Psoas muscle (tissue), 8 donors: Measurements from ENCODE around the gene AKR1D1. TPM values are rescaled to one million over a fixed set of nuclear protein-coding genes. Genes with fewer than 3 reads are reported as not detected.

Source experiments
- ATAC-seq, 4 donors: fragments of 200-7000 bp; cut with Tn5 transposase; one replicate each; pipeline ENCODE4 v1.9.1; 2020; ENCODE audit warnings: moderate library complexity in 3 of 4, mild to moderate bottlenecking in 2 of 4
- DNase-seq, 2 donors: peaks; one replicate each; pipeline ENCODE4 v3.0.0-alpha.2; 2020
- H3K27ac ChIP-seq: fragments of 200-600 bp; one replicate; pipeline ENCODE4 v1.8.0; 2022
- H3K27me3 ChIP-seq, 3 donors: fragments of 200-600 bp in 1 of 3; one replicate each; pipeline versions ENCODE4 v1.6.1 to v1.8.0; 2013 to 2022; ENCODE audit warnings: low read length in 2 of 3, mild to moderate bottlenecking in 2 of 3, moderate library complexity in 1 of 3; ENCODE audit not compliant: insufficient read depth in 3 of 3
- H3K36me3 ChIP-seq, 2 donors: fragments of 200-600 bp in 1 of 2; one replicate each; pipeline versions ENCODE4 v1.6.1 to v1.8.0; 2013 to 2022; ENCODE audit warnings: low read depth in 1 of 2, mild to moderate bottlenecking in 1 of 2, moderate library complexity in 1 of 2; ENCODE audit not compliant: insufficient read depth in 1 of 2
- H3K4me1 ChIP-seq: fragments of 200-600 bp; one replicate; pipeline ENCODE4 v1.8.0; 2022
- H3K4me3 ChIP-seq: fragments of 200-600 bp; one replicate; pipeline ENCODE4 v1.8.0; 2022; ENCODE audit warnings: mild to moderate bottlenecking
- H3K9me3 ChIP-seq: fragments of 200-600 bp; one replicate; pipeline ENCODE4 v1.8.0; 2022
- CTCF ChIP-seq: fragments of 200-600 bp; IDR thresholded peaks from one replicate; pipeline ENCODE4 v1.8.0; 2022; ENCODE audit warnings: antibody characterized with exemption
- WGBS, 3 donors: extraction: QIAGEN DNeasy Blood & Tissue Kit; methylation state at CpG; one replicate each; pipeline versions ENCODE4 v1.1.6 to v1.1.7; 2013; 5-methylcytosine and 5-hydroxymethylcytosine counted together
- intact Hi-C, 2 donors: fragments of 100-400 bp; cut with DNase I; formaldehyde crosslinking; loops; one replicate each; pipeline versions ENCODE4 v1.11.0 to v1.14.2; 2022
- polyA plus RNA-seq, 3 donors: library from polyadenylated mRNA; stranded (reverse); fragments of 200-250 nt; gene quantifications; one replicate each; pipeline ENCODE4 v1.2.3, GENCODE V29; 2013
- total RNA-seq, 4 donors: library from RNA; stranded (reverse); fragmentation: NEBNext Ultra II Directional in 2 of 4; extraction: Animal tissue kit (Norgen Biotek cat#: 25700) in 2 of 4; gene quantifications; one replicate each; pipeline versions ENCODE4 v1.2.1 to v1.2.4, GENCODE V29; 2021 to 2023
- donor health status: healthy with polysubstance abuse.
- donor health status: DM: no; HTN: no; CAD: no; lungs with moderate emphysema.
- donor health status: Bipolar disorder and iron deficiency.
- donor health status: healthy.
- donor health status: DM: yes; HTN: yes; CAD: no.
- donor health status: DM: no; HTN: no; CAD: no.
- donor health status: DM: no; HTN: no; CAD: no.
- donor health status: DM: yes; HTN: yes; CAD: no.

AKR1D1 gene
- total and polyA plus RNA-seq, 7 donors: not detected

- H3K36me3 ChIP-seq: no peaks in the 10 kb centered on the region
- peak; percentile 46 for TF ChIP-seq CTCF
- H3K4me3 ChIP-seq: no peak overlapping the region
- WGBS, 3 donors: 7 to 10% (median 9%) methylated on average over 4 of the region's 4 CpGs
- no peak overlapping the region for H3K27ac ChIP-seq
- ATAC-seq (peak in 1 of 4 donors; percentile 46), DNase-seq (peak in 1 of 2 donors; percentile 38)
- intact Hi-C loops: loop anchor here in 1 of 2 donors (10.0 kb wide), 1 partner anchor 583 kb away; no protein-coding TSS in a partner anchor
- H3K27me3 ChIP-seq: peaks cover 0 to under 1% (median 0%) of the 10 kb centered on the region in 3 donors
- no peaks in the 10 kb centered on the region for H3K9me3 ChIP-seq
- H3K4me1 ChIP-seq: no peaks in the 10 kb centered on the region
Observed at GRCh38 chr7:138161600-138162081, 85.4 kb downstream of the AKR1D1 start.

GRCh38 chr7:138162236-138162635, 86.0 kb downstream of the AKR1D1 start:
- intact Hi-C loops: loop anchor here in 1 of 2 donors (10.0 kb wide), 1 partner anchor 583 kb away; no protein-coding TSS in a partner anchor
- no peak for ATAC-seq
- WGBS, 3 donors: 65 to 71% (median 70%) methylated on average over 1 of the region's 1 CpG

DNA sequence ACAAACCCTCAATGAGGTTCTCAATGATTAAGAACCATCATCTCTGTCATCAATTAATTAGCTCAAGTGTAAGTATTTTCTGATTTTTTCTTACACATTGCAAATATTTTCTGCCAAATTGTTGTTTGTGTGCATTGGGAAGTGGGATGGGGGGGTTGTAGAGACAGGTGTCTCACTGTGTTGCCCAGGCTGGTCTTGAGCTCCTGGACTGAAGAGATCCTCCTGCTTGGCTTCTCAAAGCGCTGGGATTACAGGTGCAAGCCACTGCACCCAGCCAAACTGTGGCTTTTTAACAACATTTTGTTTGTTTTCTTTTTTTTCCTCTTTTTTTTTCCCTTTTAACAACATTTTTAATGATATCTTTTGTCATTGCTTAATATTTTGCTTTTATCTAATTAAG, 87.5 kb downstream of the AKR1D1 start:
- no peaks in the 10 kb centered on the region for H3K36me3 ChIP-seq
- H3K4me1 ChIP-seq: no peaks in the 10 kb centered on the region
- WGBS, 3 donors: 86 to 88% (median 87%) methylated on average over 1 of the region's 1 CpG
- H3K27ac ChIP-seq: no peak overlapping the region
- intact Hi-C loops: loop anchor here in 1 of 2 donors (10.0 kb wide), 1 partner anchor 581 kb away; no protein-coding TSS in a partner anchor
- TF ChIP-seq CTCF: no peak
- DNase-seq (no peak), ATAC-seq (no peak)
- H3K27me3 ChIP-seq: peaks cover 0 to 2% (median 0%) of the 10 kb centered on the region in 3 donors
- no peak overlapping the region for H3K4me3 ChIP-seq
- H3K9me3 ChIP-seq: no peaks in the 10 kb centered on the region

More at GRCh38 chr7:138162236-138162635, 86.0 kb downstream of the AKR1D1 start:
- DNase-seq: no peak
- H3K27me3 ChIP-seq: peaks cover 0 to 2% (median 0%) of the 10 kb centered on the region in 3 donors
- H3K27ac ChIP-seq: no peak overlapping the region
- TF ChIP-seq CTCF: no peak
- H3K4me3 ChIP-seq: no peak overlapping the region
- no peaks in the 10 kb centered on the region for H3K9me3 ChIP-seq
- H3K4me1 ChIP-seq: no peaks in the 10 kb centered on the region
- no peaks in the 10 kb centered on the region for H3K36me3 ChIP-seq

GRCh38 chr7:138164804-138165203, 88.5 kb downstream of the AKR1D1 start:
- no peaks in the 10 kb centered on the region for H3K36me3 ChIP-seq
- WGBS, 3 donors: 93 to 97% (median 96%) methylated on average over 3 of the region's 3 CpGs
- no peaks in the 10 kb centered on the region for H3K4me1 ChIP-seq
- peaks cover 0 to 2% (median 0%) of the 10 kb centered on the region in 3 donors for H3K27me3 ChIP-seq
- H3K27ac ChIP-seq: no peak overlapping the region
- intact Hi-C loops: loop anchor here in 1 of 2 donors (10.0 kb wide), 1 partner anchor 580 kb away; no protein-coding TSS in a partner anchor
- ATAC-seq (no peak), DNase-seq (no peak)
- no peak for TF ChIP-seq CTCF
- H3K4me3 ChIP-seq: no peak overlapping the region
- no peaks in the 10 kb centered on the region for H3K9me3 ChIP-seq
